ENCODE data around the gene FNBP1. TPM values are rescaled to one million over a fixed set of nuclear protein-coding genes. Genes with fewer than 3 reads are reported as not detected.

FNBP1 gene
- total RNA-seq, 1 experiment from 2014 or later: 43.6 TPM

GRCh38 chr9:129880654-129881546 is 162.1 kb downstream of the FNBP1 start:
- TF ChIP-seq E2F1 (CRISPR knock-in tag; IDR thresholded peaks at IDR 0.05) (no peak), ZNF138 (CRISPR knock-in tag; conservative IDR thresholded peaks at IDR 0.05) (no peak), FOXP4 (CRISPR knock-in tag; IDR thresholded peaks at IDR 0.05) (no peak), ZNF263 (CRISPR knock-in tag; IDR thresholded peaks at IDR 0.05; ENCODE audit: low read depth) (no peak), NR1H2 (CRISPR knock-in tag; IDR thresholded peaks at IDR 0.05) (no peak), MXD4 (CRISPR knock-in tag; IDR thresholded peaks at IDR 0.05; ENCODE audit: borderline replicate concordance) (no peak), PRRX2 (CRISPR knock-in tag; IDR thresholded peaks at IDR 0.05) (no peak), CBFB (CRISPR knock-in tag; IDR thresholded peaks at IDR 0.05; ENCODE audit: low read depth) (no peak), AFF4 (CRISPR knock-in tag; IDR thresholded peaks at IDR 0.05; ENCODE audit: borderline replicate concordance) (no peak), SOX15 (CRISPR knock-in tag; IDR thresholded peaks at IDR 0.05) (no peak), SMAD3 (CRISPR knock-in tag; IDR thresholded peaks at IDR 0.05; ENCODE audit: borderline replicate concordance) (no peak)
- TF ChIP-seq, protein P1, sequence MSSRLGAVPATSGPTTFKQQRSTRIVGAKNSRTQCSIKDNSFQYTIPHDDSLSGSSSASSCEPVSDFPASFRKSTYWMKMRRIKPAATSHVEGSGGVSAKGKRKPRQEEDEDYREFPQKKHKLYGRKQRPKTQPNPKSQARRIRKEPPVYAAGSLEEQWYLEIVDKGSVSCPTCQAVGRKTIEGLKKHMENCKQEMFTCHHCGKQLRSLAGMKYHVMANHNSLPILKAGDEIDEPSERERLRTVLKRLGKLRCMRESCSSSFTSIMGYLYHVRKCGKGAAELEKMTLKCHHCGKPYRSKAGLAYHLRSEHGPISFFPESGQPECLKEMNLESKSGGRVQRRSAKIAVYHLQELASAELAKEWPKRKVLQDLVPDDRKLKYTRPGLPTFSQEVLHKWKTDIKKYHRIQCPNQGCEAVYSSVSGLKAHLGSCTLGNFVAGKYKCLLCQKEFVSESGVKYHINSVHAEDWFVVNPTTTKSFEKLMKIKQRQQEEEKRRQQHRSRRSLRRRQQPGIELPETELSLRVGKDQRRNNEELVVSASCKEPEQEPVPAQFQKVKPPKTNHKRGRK (CRISPR knock-in tag; IDR thresholded peaks at IDR 0.05; ENCODE audit: borderline replicate concordance): no peak
- TF ChIP-seq, protein P2, sequence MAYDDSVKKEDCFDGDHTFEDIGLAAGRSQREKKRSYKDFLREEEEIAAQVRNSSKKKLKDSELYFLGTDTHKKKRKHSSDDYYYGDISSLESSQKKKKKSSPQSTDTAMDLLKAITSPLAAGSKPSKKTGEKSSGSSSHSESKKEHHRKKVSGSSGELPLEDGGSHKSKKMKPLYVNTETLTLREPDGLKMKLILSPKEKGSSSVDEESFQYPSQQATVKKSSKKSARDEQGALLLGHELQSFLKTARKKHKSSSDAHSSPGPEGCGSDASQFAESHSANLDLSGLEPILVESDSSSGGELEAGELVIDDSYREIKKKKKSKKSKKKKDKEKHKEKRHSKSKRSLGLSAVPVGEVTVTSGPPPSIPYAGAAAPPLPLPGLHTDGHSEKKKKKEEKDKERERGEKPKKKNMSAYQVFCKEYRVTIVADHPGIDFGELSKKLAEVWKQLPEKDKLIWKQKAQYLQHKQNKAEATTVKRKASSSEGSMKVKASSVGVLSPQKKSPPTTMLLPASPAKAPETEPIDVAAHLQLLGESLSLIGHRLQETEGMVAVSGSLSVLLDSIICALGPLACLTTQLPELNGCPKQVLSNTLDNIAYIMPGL (CRISPR knock-in tag; IDR thresholded peaks at IDR 0.05): no peak
- TF ChIP-seq, protein P3, sequence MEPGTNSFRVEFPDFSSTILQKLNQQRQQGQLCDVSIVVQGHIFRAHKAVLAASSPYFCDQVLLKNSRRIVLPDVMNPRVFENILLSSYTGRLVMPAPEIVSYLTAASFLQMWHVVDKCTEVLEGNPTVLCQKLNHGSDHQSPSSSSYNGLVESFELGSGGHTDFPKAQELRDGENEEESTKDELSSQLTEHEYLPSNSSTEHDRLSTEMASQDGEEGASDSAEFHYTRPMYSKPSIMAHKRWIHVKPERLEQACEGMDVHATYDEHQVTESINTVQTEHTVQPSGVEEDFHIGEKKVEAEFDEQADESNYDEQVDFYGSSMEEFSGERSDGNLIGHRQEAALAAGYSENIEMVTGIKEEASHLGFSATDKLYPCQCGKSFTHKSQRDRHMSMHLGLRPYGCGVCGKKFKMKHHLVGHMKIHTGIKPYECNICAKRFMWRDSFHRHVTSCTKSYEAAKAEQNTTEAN (CRISPR knock-in tag; IDR thresholded peaks at IDR 0.05): no peak
- TF ChIP-seq, protein P4, sequence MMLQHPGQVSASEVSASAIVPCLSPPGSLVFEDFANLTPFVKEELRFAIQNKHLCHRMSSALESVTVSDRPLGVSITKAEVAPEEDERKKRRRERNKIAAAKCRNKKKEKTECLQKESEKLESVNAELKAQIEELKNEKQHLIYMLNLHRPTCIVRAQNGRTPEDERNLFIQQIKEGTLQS (CRISPR knock-in tag; conservative IDR thresholded peaks at IDR 0.05): no peak
- ChIA-PET CTCF (interaction anchor here (0.6 kb wide), 1 partner anchor 580 kb away, joined by 3 read pairs; no protein-coding TSS in a partner anchor), POLR2A (no interaction called here)
- H3K4me1 Mint-ChIP-seq: peaks cover 20% of the 10 kb centered on the region
- H3K9me3 Mint-ChIP-seq: no peaks in the 10 kb centered on the region
- no peaks in the 10 kb centered on the region for H3K27me3 Mint-ChIP-seq (ENCODE audit: low read depth)
- no peak for ATAC-seq
- no peak overlapping the region for H3K4me3 Mint-ChIP-seq
- no peak for DNase-seq (ENCODE audit: low spot score)
- H3K36me3 Mint-ChIP-seq: no peaks in the 10 kb centered on the region
- peak overlapping the region; percentile 74 for H3K27ac Mint-ChIP-seq
